HG03039 (cell line): ENCODE data around the gene CCN2.
"Not testable (repeated sequence)": the region's sequence is repeated elsewhere in the genome, so short reads cannot be mapped to it uniquely, and the experiment has no call there.

ENCODE experiments used
- ATAC-seq: cut with Tn5 transposase; IDR thresholded peaks from one replicate; pipeline ENCODE4 v1.9.1; 2021; ENCODE audit warnings: mild to moderate bottlenecking, moderate library complexity; ENCODE audit not compliant: unreplicated experiment

CCN2 gene

DNA sequence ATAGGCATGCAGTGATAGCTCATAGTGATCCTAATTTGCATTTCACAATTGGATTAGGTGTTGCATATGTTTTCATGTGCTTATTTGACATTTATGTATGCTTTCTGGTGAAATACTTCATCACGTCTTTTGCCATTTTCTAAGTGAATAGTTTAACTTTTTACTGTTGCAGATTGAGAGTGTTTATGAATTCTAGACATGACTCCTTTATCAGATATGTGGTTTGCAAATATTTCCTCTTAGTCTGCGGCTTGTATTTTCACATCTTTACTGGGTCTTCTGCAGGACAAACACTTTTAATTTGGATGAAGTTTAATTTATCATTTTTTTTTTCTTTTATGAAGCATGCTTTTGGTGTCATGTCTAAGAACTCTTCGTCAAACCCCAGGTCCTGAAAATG lies 39.2 kb downstream of the CCN2 start:
- ATAC-seq = no peak

DNA sequence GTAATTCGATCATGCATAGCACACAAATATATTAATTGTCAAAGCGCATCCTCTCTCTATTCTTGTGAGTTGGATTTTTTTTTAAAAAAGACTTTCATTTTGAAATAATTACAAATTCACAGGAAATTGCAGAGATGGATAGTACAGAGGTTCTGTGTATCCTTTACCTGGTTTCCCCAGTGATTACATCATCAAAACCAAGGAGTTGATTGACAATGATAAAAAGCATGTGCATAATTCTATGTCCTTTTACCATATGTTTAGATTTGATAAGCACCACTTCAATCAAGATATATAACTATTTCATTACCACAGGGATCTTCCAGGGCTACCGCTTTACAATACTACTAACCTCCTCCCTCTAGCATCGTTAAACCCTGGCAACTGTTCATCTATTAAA lies 40.2 kb downstream of the CCN2 start:
- ATAC-seq = no peak

DNA sequence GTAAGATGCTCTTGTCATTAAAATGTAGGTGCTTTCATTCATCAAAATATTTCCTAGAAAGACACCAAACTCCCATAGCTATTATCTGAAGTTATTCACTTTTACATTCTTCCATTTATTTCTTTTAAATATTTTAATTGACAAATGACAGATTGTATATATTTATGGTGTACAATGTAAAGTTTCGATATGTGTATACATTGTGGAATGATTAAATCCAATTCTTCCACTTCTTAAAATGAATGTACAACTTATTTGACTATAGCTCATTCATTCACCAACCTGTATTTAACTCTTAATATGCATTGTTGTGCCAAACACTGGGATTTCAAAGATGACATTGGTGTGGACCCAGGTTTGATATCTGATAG lies 41.0 kb downstream of the CCN2 start:
- no peak for ATAC-seq

DNA sequence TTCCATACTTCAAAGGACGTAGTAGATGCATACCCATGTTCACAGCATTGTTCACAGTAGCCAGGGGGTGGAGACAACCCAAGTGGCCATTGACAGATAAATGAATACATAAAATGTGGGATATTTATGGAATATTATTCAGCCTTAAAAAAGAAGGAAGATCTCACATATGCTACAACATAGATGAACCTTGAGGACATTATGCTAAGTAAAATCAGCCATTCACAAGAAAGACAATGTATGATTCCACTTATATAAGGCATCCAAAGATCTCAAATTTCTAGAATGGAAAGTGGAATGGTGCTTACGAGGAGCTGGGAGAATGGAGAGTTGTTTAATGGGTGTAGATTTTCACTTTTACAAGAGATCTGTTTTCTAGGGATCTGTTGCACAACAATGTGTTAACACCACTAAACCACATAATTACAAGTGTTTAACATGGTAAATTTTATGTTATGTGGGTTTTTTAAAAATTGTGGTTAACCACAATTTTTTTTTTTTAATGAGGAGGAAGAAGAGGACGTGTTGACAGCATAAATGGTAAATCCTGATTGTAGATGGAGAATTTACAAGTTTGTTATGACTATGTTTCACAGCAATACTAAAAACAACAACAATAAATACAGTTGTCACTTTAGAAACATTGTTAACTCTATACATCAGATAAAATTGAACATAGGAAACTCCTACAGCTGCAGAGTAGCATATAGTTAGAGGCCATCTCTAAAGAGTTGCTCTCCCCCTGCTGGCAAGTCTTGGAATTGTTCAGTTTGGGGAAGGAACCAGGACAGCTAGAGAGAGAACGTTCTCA lies 41.6 kb downstream of the CCN2 start:
- ATAC-seq = peak; percentile 97

DNA sequence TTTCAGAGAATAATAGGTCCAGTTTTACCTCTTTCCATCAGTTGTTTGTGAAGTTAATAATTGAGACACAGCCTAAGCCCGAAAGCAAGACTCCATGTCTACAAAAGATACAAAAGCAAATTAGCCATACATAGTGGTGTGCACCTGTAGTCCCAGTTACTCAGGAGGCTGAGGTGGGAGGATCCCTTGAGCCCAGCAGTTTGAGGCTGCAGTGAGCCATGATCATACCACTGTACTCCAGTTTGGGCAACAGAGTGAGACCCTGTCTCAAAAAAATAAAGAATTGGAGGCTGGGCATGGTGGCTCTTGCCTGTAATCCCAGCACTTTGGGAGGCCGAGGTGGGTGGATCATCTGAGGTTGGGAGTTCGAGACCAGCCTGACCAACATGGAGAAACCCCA lies 42.4 kb downstream of the CCN2 start:
- ATAC-seq = not testable (repeated sequence)

DNA sequence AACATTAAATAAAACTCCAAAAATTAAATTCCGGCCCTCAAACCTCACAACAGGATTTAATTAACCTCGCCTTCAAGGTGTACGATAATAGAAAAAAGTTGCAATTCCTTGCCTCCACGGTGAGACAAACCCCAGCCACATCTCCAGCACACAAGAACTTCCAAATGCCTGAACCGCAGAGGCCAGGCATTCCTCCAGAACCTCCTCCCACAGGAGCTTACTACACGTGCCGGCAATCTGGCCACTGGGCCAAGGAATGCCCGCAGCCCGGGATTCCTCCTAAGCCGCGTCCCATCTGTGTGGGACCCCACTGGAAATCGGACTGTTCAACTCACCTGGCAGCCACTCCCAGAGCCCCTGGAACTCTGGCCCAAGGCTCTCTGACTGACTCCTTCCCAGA lies 47.4 kb downstream of the CCN2 start:
- not testable (repeated sequence) for ATAC-seq

DNA sequence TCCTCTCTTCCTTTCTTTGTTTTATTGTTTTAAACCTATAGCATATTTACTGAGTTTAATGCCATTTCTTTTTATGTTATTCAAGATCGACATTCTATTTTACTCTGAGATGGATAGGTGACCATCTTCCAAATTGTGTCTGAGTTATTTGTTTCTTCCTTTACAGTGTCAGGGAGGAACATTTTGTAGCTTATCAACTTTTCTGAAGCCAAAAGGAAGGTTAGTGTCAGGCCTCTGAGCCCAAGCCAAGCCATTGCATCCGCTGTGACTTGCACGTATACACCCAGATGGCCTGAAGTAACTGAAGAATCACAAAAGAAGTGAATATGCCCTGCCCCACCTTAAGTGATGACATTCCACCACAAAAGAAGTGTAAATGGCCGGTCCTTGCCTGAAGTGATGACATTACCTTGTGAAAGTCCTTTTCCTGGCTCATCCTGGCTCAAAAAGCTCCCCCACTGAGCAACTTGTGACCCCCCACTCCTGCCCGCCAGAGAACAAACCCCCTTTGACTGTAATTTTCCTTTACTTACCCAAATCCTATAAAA lies 49.8 kb downstream of the CCN2 start:
- ATAC-seq = not testable (repeated sequence)

DNA sequence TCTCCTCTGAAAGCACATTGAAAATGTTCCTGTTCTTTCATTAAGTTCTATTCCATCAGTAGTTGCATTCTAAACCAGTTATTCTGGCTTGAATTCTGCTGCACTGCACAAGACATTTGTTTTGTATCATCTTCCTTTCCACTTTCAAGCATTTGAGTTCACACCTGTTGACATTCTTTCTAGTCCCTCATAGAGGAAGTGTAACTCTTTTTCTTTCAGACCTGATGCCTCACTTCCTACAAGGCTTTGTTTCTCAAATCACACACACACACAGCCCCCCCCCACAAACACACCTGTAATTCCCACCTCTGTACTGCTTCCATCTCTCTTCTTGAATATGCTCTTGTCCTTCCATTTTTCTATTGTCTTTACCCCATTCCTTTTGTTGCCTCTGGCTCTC lies 50.9 kb downstream of the CCN2 start:
- ATAC-seq = no peak

DNA sequence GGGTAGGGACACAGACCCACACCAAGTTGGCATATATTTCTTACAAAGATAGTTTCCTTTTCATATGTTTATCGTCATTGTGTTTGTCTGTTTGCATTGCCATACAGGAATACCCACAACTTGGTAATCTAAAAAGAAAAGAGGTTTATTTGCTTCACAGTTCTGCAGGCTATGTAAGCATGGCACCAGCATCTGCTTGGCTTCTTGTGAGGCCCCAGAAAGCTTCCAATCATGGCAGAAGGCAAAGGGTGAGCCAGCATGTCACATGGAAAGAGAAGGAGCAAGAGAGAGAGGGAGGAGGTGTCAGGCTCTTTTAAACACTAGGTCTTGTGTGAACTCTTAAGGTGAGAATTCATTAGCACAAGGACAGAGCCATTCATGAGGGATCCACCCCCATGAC lies 52.5 kb downstream of the CCN2 start:
- ATAC-seq = no peak
